NCI-H2227 (cell line): ENCODE measurements around the gene MR1.
A peak's percentile ranks its signal among the peaks of the same experiment; 100 is the strongest.

ENCODE experiments used
- DNase-seq: peaks from one replicate; lab custom pipeline; 2025; ENCODE audit not compliant: unreplicated experiment; lab: John Stamatoyannopoulos, UW

Gene MR1

GRCh38 chr1:181106479-181106878 lies 72.7 kb downstream of the MR1 start:
- no peak for DNase-seq

GRCh38 chr1:181107711-181108110 lies 73.9 kb downstream of the MR1 start:
- DNase-seq = no peak

GRCh38 chr1:181108304-181108867 lies 74.6 kb downstream of the MR1 start:
- DNase-seq = no peak

GRCh38 chr1:181110013-181110412 lies 76.2 kb downstream of the MR1 start:
- DNase-seq = peak; percentile 39
